ENCODE measurements around the gene F11.

DNA sequence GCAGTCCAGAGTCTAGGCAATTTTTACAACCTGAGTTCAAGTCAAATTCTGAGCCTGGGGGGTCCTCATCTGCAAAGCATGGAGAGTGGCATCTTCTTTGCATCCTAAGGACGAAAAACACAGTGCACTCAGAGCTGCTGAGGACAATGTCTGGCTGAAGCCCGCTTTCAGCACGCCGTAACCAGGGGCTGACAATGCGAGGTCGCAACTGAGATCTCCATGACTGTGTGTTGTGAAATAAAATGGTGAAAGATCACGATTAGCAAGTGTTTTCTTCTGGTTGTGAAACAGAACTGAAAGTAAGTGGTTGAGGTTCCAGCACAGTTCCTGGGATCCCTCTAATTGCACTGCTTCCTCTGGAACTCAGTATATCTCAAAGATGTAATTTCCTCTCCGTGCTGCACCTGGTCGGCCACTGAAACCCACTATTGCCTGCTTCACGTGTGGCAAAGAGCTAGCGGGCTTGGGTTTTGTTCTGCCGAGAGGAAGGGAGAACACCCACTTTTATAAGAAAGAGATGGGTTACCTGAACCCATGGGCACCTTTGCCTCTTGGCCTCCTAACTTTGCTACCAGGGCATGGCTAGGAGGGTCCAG is 7.7 kb upstream of the F11 start:
- TF ChIP-seq, protein P1, sequence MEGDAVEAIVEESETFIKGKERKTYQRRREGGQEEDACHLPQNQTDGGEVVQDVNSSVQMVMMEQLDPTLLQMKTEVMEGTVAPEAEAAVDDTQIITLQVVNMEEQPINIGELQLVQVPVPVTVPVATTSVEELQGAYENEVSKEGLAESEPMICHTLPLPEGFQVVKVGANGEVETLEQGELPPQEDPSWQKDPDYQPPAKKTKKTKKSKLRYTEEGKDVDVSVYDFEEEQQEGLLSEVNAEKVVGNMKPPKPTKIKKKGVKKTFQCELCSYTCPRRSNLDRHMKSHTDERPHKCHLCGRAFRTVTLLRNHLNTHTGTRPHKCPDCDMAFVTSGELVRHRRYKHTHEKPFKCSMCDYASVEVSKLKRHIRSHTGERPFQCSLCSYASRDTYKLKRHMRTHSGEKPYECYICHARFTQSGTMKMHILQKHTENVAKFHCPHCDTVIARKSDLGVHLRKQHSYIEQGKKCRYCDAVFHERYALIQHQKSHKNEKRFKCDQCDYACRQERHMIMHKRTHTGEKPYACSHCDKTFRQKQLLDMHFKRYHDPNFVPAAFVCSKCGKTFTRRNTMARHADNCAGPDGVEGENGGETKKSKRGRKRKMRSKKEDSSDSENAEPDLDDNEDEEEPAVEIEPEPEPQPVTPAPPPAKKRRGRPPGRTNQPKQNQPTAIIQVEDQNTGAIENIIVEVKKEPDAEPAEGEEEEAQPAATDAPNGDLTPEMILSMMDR (IDR thresholded peaks at IDR 0.05; ENCODE audit: low read depth, low read length) = no peak
- TF ChIP-seq EZH2phosphoT487 (IDR thresholded peaks at IDR 0.05; ENCODE audit: low read depth) = no peak

Data from OCI-LY3 (cell line).